LNCAP (cell line): ENCODE data around the gene NUP210.

Experiments used
- CTCF ChIP-seq: fragments of 450-650 bp; IDR thresholded peaks from 2 replicates; pipeline ENCODE4 v1.5.1; 2017; ENCODE audit warnings: mild to moderate bottlenecking

NUP210 gene

GRCh38 chr3:13365390-13366379 is 54.4 kb downstream of the NUP210 start:
- no peak for TF ChIP-seq CTCF

GRCh38 chr3:13364602-13365271 is 55.4 kb downstream of the NUP210 start:
- TF ChIP-seq CTCF, result no peak

DNA sequence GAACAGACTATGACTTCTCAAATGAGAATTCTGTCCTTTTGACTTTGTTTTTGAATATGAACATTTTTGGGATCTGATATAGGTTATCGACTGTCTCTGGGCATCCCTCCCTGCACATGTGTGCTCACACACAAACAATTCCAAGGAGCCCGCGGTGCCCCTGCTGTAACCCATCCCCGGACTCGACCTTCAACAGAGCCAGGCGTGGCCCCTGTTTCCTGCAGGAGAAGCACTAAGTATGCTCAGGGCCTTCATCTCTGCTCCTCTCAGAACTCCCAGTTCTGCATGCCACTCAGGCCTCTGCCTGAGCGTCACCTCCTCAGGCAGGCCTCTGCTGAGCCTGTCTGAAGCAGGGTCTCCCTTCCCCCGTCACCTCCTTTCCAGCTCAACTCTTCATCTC is 57.6 kb downstream of the NUP210 start:
- no peak for TF ChIP-seq CTCF

GRCh38 chr3:13359916-13360315 is 60.2 kb downstream of the NUP210 start:
- TF ChIP-seq CTCF, result no peak

DNA sequence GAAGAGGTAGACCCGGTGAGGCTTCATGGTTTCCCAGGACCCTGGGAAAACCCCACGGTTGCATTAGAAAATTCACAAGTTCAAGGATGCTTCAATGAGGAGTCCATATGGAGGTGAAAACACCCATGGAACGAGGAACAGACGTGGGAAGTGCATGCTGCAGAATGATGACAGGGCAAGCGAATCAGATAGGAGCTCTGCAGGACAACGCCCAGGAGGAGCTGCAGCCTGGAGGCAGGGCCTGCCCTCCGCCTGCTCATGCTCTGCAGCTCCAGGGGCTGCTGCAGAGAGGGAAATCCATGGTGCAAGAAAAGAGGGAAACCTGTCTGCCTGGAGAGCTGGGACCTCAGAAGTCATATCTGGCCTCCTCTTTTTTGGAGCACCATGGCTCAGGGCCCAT is 61.5 kb downstream of the NUP210 start:
- no peak for TF ChIP-seq CTCF

DNA sequence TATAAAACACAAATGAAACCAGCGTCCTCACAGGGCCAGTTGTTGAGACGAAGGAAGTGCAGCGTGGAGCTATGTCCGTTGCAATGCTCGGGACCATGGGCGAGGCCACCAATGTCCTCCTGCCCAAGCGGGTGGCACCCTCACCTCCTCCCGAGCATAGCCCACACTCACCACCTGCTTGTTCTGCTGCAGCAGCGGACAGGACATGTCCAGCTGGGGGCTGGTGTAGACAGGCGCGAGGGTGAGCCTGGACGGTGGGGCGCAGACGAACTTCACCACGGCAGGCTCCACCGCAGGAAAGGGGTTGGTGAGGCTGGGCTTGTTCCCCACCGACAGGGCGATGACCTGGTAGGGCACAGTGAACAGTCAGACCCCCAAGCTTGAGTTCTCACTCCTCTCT is 62.1 kb downstream of the NUP210 start:
- TF ChIP-seq CTCF, result no peak

DNA sequence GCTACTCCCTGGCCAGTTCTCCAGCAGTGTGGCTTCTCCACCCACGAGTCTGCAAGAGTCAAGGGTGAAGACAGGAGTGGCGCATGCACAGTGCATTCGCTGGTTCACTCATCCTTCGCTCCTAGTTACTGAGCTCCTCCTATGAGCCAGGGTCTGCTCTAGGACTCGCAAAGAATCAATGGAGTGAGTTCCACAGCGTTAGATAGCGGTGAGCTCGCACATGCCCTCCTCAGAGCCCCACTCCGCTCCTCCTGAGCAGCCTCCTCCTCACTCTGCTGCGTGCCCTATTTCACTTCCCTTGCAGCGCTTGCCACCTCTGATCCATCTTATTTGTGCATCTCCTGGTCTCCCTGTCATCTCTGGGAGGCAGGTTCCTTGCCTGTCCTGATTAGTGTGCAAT is 63.0 kb downstream of the NUP210 start:
- TF ChIP-seq CTCF, result no peak
